ENCODE results near the gene SOS2.

SOS2 gene

DNA sequence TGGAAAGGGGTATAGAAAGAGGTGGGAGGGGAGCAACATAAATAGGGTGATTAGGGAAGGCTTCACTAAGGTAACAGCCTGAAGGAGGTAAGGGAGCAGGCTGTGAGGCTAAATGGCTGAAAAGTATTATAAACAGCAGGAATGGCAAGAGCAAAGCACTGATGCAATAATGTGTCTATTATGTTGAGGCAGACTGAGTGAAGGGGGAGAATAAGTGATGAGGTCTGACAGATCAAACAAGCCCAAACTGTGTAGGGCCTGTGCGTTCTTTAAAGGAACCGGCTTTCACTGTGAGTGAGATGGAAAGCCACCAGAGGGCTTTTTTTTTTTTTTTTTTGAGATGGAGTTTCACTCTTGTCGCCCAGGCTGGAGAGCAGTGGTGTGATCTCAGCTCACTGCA, 108.3 kb downstream of the SOS2 start:
- Histone ChIP-seq H2BK5ac (ENCODE audit: low read length) (no peak overlapping the region), H3K79me2 (ENCODE audit: control insufficient read depth, insufficient read depth, low read length) (no peaks in the 10 kb centered on the region), H2BK120ac (ENCODE audit: low read depth, low read length) (no peak overlapping the region), H3K4me2 (ENCODE audit: low read length) (no peak overlapping the region), H2BK15ac (replicated peaks; ENCODE audit: low read depth) (no peak overlapping the region), H3K9ac (ENCODE audit: low read length) (no peak overlapping the region), H3K4me3 (ENCODE audit: low read length) (no peak overlapping the region), H4K5ac (ENCODE audit: low read length) (no peak overlapping the region), H3K27ac (ENCODE audit: low read depth, low read length) (no peak overlapping the region), H3K4ac (ENCODE audit: low read depth, low read length) (no peak overlapping the region), H3K79me1 (ENCODE audit: low read length) (no peaks in the 10 kb centered on the region), H3K36me3 (ENCODE audit: control insufficient read depth, insufficient read depth, low read length) (no peaks in the 10 kb centered on the region), H3K23ac (ENCODE audit: low read length) (no peak overlapping the region), H2AK5ac (ENCODE audit: low read length) (no peak overlapping the region), H3K56ac (ENCODE audit: low read length) (no peak overlapping the region), H4K8ac (ENCODE audit: low read depth, low read length) (no peak overlapping the region), H3K18ac (ENCODE audit: low read length) (no peak overlapping the region), H3K27me3 (ENCODE audit: insufficient read depth, low read length, poor library complexity) (no peaks in the 10 kb centered on the region), H3K4me1 (ENCODE audit: control insufficient read depth, low read depth, low read length) (no peaks in the 10 kb centered on the region)
- no CpG with 5 or more reads among the region's 3 CpGs for WGBS (ENCODE audit: extremely low coverage, insufficient coverage, low lambda C conversion rate)
- no peak for DNase-seq

DNA sequence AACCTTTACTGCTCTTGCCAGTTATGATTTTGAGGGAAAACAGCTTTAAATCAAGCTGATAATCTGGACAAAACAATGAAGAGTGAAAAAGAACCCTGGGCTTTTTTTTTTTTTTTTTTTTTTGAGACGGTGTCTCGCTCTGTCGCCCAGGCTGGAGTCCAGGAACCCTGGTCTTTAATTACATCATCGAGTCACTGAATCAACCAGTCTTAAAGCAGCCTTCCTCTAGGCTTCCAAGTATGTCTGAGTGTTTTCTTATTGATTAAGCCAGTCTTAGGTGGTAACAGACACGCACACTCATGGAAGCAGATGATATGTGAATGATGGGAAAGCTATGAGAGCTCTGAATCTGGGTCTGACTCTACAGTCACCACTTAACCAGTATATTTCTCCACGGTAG, 109.1 kb downstream of the SOS2 start:
- Histone ChIP-seq H3K18ac (ENCODE audit: low read length) (no peak overlapping the region), H4K5ac (ENCODE audit: low read length) (no peak overlapping the region), H2BK120ac (ENCODE audit: low read depth, low read length) (no peak overlapping the region), H3K4ac (ENCODE audit: low read depth, low read length) (no peak overlapping the region), H2BK15ac (replicated peaks; ENCODE audit: low read depth) (no peak overlapping the region), H3K27ac (ENCODE audit: low read depth, low read length) (no peak overlapping the region), H4K8ac (ENCODE audit: low read depth, low read length) (no peak overlapping the region), H3K4me3 (ENCODE audit: low read length) (no peak overlapping the region), H3K4me2 (ENCODE audit: low read length) (no peak overlapping the region), H3K23ac (ENCODE audit: low read length) (no peak overlapping the region), H3K56ac (ENCODE audit: low read length) (no peak overlapping the region), H2AK5ac (ENCODE audit: low read length) (no peak overlapping the region), H3K36me3 (ENCODE audit: control insufficient read depth, insufficient read depth, low read length) (no peaks in the 10 kb centered on the region), H3K79me2 (ENCODE audit: control insufficient read depth, insufficient read depth, low read length) (no peaks in the 10 kb centered on the region), H3K27me3 (ENCODE audit: insufficient read depth, low read length, poor library complexity) (no peaks in the 10 kb centered on the region), H3K9ac (ENCODE audit: low read length) (no peak overlapping the region), H3K4me1 (ENCODE audit: control insufficient read depth, low read depth, low read length) (no peaks in the 10 kb centered on the region), H3K79me1 (ENCODE audit: low read length) (no peaks in the 10 kb centered on the region), H2BK5ac (ENCODE audit: low read length) (no peak overlapping the region)
- no peak for DNase-seq
- whole genome bisulfite sequencing (ENCODE audit: extremely low coverage, insufficient coverage, low lambda C conversion rate) = no CpG with 5 or more reads among the region's 6 CpGs

DNA sequence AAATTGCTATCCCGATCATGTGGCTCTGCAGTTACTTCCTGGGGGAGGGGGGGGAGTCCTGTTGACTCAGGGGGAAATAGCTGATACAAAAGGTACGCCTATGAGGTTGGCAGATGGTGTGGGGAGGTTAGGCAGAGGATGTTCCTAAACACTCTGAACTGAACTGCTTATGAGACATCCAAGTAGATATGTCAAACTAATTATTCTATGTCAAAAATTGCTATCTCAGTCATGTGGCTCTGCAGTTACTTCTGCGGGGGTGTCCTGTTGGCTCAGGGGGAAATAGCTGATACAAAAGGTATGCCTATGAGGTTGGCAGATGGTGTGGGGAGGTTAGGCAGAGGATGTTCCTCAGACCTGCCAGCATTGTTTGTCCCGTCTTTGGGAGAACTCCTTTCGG, 109.9 kb downstream of the SOS2 start:
- H3K4ac ChIP-seq (ENCODE audit: low read depth, low read length) = no peak overlapping the region
- no peak for DNase-seq
- H3K27ac ChIP-seq (ENCODE audit: low read depth, low read length) = no peak overlapping the region
- no peak overlapping the region for H3K4me3 ChIP-seq (ENCODE audit: low read length)
- no peak overlapping the region for H2BK120ac ChIP-seq (ENCODE audit: low read depth, low read length)
- no peak overlapping the region for H2BK15ac ChIP-seq (replicated peaks; ENCODE audit: low read depth)
- no peaks in the 10 kb centered on the region for H3K79me2 ChIP-seq (ENCODE audit: control insufficient read depth, insufficient read depth, low read length)
- no peak overlapping the region for H3K56ac ChIP-seq (ENCODE audit: low read length)
- WGBS (ENCODE audit: extremely low coverage, insufficient coverage, low lambda C conversion rate) = no CpG with 5 or more reads among the region's 5 CpGs
- no peaks in the 10 kb centered on the region for H3K4me1 ChIP-seq (ENCODE audit: control insufficient read depth, low read depth, low read length)
- H3K4me2 ChIP-seq (ENCODE audit: low read length) = no peak overlapping the region
- no peak overlapping the region for H3K18ac ChIP-seq (ENCODE audit: low read length)
- H2AK5ac ChIP-seq (ENCODE audit: low read length) = no peak overlapping the region
- H3K9ac ChIP-seq (ENCODE audit: low read length) = no peak overlapping the region
- no peak overlapping the region for H4K8ac ChIP-seq (ENCODE audit: low read depth, low read length)
- no peak overlapping the region for H2BK5ac ChIP-seq (ENCODE audit: low read length)
- no peaks in the 10 kb centered on the region for H3K27me3 ChIP-seq (ENCODE audit: insufficient read depth, low read length, poor library complexity)
- H4K5ac ChIP-seq (ENCODE audit: low read length) = no peak overlapping the region
- no peaks in the 10 kb centered on the region for H3K79me1 ChIP-seq (ENCODE audit: low read length)
- no peak overlapping the region for H3K23ac ChIP-seq (ENCODE audit: low read length)
- no peaks in the 10 kb centered on the region for H3K36me3 ChIP-seq (ENCODE audit: control insufficient read depth, insufficient read depth, low read length)

DNA sequence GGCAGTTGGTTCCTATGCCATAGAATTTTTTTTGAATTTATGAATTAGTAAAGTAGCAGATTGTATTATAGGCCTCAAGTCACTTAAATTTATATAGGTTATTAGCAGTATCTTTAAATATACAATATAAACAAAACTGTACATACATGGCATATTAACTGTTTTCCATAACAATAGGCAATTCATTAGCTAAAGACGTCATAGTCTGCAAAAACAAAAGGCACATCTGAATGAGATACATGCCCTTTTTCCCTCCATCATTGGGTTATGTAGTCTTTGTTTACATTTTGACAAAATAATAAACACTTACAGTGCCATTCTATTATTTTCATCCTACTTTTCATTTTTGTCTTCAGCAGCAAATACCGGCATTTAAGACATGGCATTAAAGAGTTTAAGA, 113.9 kb downstream of the SOS2 start:
- no peaks in the 10 kb centered on the region for H3K4me1 ChIP-seq (ENCODE audit: control insufficient read depth, low read depth, low read length)
- no peak overlapping the region for H3K18ac ChIP-seq (ENCODE audit: low read length)
- DNase-seq = no peak
- no CpG with 5 or more reads among the region's 2 CpGs for WGBS (ENCODE audit: extremely low coverage, insufficient coverage, low lambda C conversion rate)
- no peak overlapping the region for H3K56ac ChIP-seq (ENCODE audit: low read length)
- no peak overlapping the region for H2BK5ac ChIP-seq (ENCODE audit: low read length)
- H3K79me1 ChIP-seq (ENCODE audit: low read length) = peaks cover 3% of the 10 kb centered on the region
- no peak overlapping the region for H3K27ac ChIP-seq (ENCODE audit: low read depth, low read length)
- peaks cover 3% of the 10 kb centered on the region for H3K36me3 ChIP-seq (ENCODE audit: control insufficient read depth, insufficient read depth, low read length)
- no peak overlapping the region for H4K5ac ChIP-seq (ENCODE audit: low read length)
- no peak overlapping the region for H3K4ac ChIP-seq (ENCODE audit: low read depth, low read length)
- no peak overlapping the region for H2AK5ac ChIP-seq (ENCODE audit: low read length)
- no peak overlapping the region for H4K8ac ChIP-seq (ENCODE audit: low read depth, low read length)
- peaks cover 14% of the 10 kb centered on the region for H3K79me2 ChIP-seq (ENCODE audit: control insufficient read depth, insufficient read depth, low read length)
- no peak overlapping the region for H3K4me2 ChIP-seq (ENCODE audit: low read length)
- H3K4me3 ChIP-seq (ENCODE audit: low read length) = no peak overlapping the region
- no peak overlapping the region for H3K9ac ChIP-seq (ENCODE audit: low read length)
- no peak overlapping the region for H3K23ac ChIP-seq (ENCODE audit: low read length)
- no peaks in the 10 kb centered on the region for H3K27me3 ChIP-seq (ENCODE audit: insufficient read depth, low read length, poor library complexity)
- no peak overlapping the region for H2BK120ac ChIP-seq (ENCODE audit: low read depth, low read length)
- H2BK15ac ChIP-seq (replicated peaks; ENCODE audit: low read depth) = no peak overlapping the region

DNA sequence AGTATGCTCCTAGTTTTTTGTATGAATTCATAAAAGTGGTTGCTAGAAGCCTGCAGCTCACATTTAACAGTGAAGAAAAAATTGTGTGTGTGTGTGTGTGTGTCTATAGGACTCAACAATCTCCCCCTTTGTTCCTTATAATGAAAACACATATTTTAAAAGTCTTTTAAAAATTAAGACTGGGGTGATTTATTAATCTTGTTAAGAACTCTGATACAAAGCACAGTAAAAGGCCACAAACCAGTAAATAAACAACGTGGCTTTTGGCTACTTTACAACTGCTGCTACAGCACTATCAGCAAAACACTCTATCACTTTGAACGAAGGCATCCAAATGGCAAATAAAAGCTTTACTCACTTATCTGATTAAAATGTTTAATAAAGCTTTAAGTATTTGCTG, 114.4 kb downstream of the SOS2 start:
- H3K56ac ChIP-seq (ENCODE audit: low read length) = peak overlapping the region; percentile 76
- H3K79me1 ChIP-seq (ENCODE audit: low read length) = peaks cover 3% of the 10 kb centered on the region
- H2BK5ac ChIP-seq (ENCODE audit: low read length) = no peak overlapping the region
- no peak overlapping the region for H3K4me3 ChIP-seq (ENCODE audit: low read length)
- H3K27ac ChIP-seq (ENCODE audit: low read depth, low read length) = no peak overlapping the region
- no peak overlapping the region for H3K4ac ChIP-seq (ENCODE audit: low read depth, low read length)
- H3K27me3 ChIP-seq (ENCODE audit: insufficient read depth, low read length, poor library complexity) = no peaks in the 10 kb centered on the region
- peaks cover 3% of the 10 kb centered on the region for H3K36me3 ChIP-seq (ENCODE audit: control insufficient read depth, insufficient read depth, low read length)
- no peaks in the 10 kb centered on the region for H3K4me1 ChIP-seq (ENCODE audit: control insufficient read depth, low read depth, low read length)
- no CpG with 5 or more reads among the region's 2 CpGs for WGBS (ENCODE audit: extremely low coverage, insufficient coverage, low lambda C conversion rate)
- peaks cover 14% of the 10 kb centered on the region for H3K79me2 ChIP-seq (ENCODE audit: control insufficient read depth, insufficient read depth, low read length)
- no peak overlapping the region for H3K23ac ChIP-seq (ENCODE audit: low read length)
- no peak overlapping the region for H2BK120ac ChIP-seq (ENCODE audit: low read depth, low read length)
- no peak overlapping the region for H2BK15ac ChIP-seq (replicated peaks; ENCODE audit: low read depth)
- H4K8ac ChIP-seq (ENCODE audit: low read depth, low read length) = no peak overlapping the region
- H3K9ac ChIP-seq (ENCODE audit: low read length) = peak overlapping the region; percentile 68
- no peak overlapping the region for H2AK5ac ChIP-seq (ENCODE audit: low read length)
- H3K4me2 ChIP-seq (ENCODE audit: low read length) = no peak overlapping the region
- no peak for DNase-seq
- H3K18ac ChIP-seq (ENCODE audit: low read length) = no peak overlapping the region
- H4K5ac ChIP-seq (ENCODE audit: low read length) = peak overlapping the region; percentile 97

DNA sequence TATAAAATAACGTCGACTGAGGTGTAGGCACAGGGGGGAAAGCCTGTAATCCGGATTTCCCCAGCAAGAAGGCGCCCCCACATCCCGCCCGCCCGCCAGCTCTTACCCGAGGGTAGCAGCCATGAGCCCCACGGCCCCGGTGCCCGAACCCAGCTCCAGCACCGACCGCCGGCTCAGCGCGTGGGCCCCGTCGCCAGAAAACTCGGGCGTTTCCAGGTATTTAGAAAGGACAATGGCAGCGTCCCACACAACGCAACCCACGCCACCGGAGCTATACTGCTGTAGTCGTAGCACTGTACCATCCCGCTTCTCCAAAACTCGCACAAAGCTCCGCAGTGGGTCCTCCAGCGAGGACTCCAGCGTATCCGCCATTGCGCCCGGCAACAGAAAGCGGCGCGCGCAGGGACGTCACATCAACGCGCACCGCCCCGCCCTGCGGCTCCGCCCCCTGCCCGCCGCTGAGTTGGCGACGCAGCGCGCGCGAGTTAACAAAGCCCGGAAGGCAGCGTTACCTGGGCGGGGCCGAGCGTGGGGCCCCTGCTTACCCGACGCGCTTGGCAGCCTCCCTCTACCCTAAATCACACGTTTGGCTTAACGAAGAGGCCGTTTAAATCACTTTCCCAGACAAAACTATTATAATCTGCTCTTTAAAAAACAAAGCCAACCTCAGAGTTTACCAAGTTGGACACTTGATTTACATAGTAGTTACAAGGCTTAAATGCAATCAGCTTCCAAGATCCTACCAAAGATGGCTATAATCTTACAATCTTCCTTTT, 115.0 kb downstream of the SOS2 start, which contains the start of gene VCPKMT:
Gene VCPKMT, minus strand, starts transcription at position 392 of the 776 bp plus-strand sequence. Its CDS starts 20 bp downstream, at position 372.
- Histone ChIP-seq H2BK120ac (ENCODE audit: low read depth, low read length) (no peak within 1 kb of the TSS), H3K4me3 (ENCODE audit: low read length) (peak within 1 kb of the TSS; percentile 92), H3K56ac (ENCODE audit: low read length) (peak within 1 kb of the TSS; percentile 95), H3K23ac (ENCODE audit: low read length) (no peak within 1 kb of the TSS), H3K27ac (ENCODE audit: low read depth, low read length) (no peak within 1 kb of the TSS), H3K4me1 (ENCODE audit: control insufficient read depth, low read depth, low read length) (no peaks in the 10 kb centered on the region), H3K4ac (ENCODE audit: low read depth, low read length) (peak within 1 kb of the TSS; percentile 49), H4K8ac (ENCODE audit: low read depth, low read length) (no peak within 1 kb of the TSS), H2AK5ac (ENCODE audit: low read length) (no peak within 1 kb of the TSS), H3K18ac (ENCODE audit: low read length) (peak within 1 kb of the TSS; percentile 69), H3K79me2 (ENCODE audit: control insufficient read depth, insufficient read depth, low read length) (peaks cover 14% of the 10 kb centered on the region), H2BK15ac (replicated peaks; ENCODE audit: low read depth) (no peak within 1 kb of the TSS), H4K5ac (ENCODE audit: low read length) (peak within 1 kb of the TSS; percentile 97), H2BK5ac (ENCODE audit: low read length) (no peak within 1 kb of the TSS), H3K4me2 (ENCODE audit: low read length) (peak within 1 kb of the TSS; percentile 81), H3K27me3 (ENCODE audit: insufficient read depth, low read length, poor library complexity) (no peaks in the 10 kb centered on the region), H3K9ac (ENCODE audit: low read length) (peak within 1 kb of the TSS; percentile 98), H3K79me1 (ENCODE audit: low read length) (peaks cover 3% of the 10 kb centered on the region), H3K36me3 (ENCODE audit: control insufficient read depth, insufficient read depth, low read length) (peaks cover 4% of the 10 kb centered on the region)
- no CpG with 5 or more reads among the region's 63 CpGs for WGBS (ENCODE audit: extremely low coverage, insufficient coverage, low lambda C conversion rate)
- peak; percentile 95 for DNase-seq
